GM19238 (cell line): ENCODE results near the gene GDAP2.
"Not testable (repeated sequence)": the region's sequence is repeated elsewhere in the genome, so short reads cannot be mapped to it uniquely, and the experiment has no call there.

ENCODE experiments used
- DNase-seq: peaks from one replicate; pipeline ENCODE4 v3.0.0; 2011; ENCODE audit warnings: low spot score; ENCODE audit not compliant: insufficient read length

GDAP2 gene

GRCh38 chr1:117929343-117930172, at the start of gene GDAP2, which contains the start of gene WDR3:
TSS of gene GDAP2 (minus strand) at chr1:117929621. CDS start at chr1:117920357, 9,264 bp downstream.
TSS of gene WDR3 (plus strand) at chr1:117929739. CDS start at chr1:117933320, 3,581 bp downstream.
- DNase-seq, result peak; percentile 71

GRCh38 chr1:117976381-117976780, 47.0 kb upstream of the GDAP2 start:
- no peak for DNase-seq

GRCh38 chr1:117971777-117972176, 42.4 kb upstream of the GDAP2 start:
- no peak for DNase-seq

- no peak for DNase-seq
These were observed 40.8 kb upstream of the GDAP2 start for GRCh38 chr1:117970252-117970651.

GRCh38 chr1:117967881-117968280, 38.5 kb upstream of the GDAP2 start:
- DNase-seq, result no peak

- DNase-seq, result no peak
These were observed 38.1 kb upstream of the GDAP2 start for GRCh38 chr1:117967477-117967876.

- DNase-seq, result no peak
These were observed 35.0 kb upstream of the GDAP2 start for GRCh38 chr1:117964290-117965038.

GRCh38 chr1:117959364-117959763, 29.9 kb upstream of the GDAP2 start:
- no peak for DNase-seq

- DNase-seq, result no peak
These were observed 23.0 kb upstream of the GDAP2 start for GRCh38 chr1:117952386-117952785.

GRCh38 chr1:117942293-117942692, 12.9 kb upstream of the GDAP2 start:
- no peak for DNase-seq

- no peak for DNase-seq
These were observed 4.3 kb upstream of the GDAP2 start for GRCh38 chr1:117933769-117934168.

GRCh38 chr1:117932576-117932975, 3.2 kb upstream of the GDAP2 start:
- DNase-seq, result no peak

- no peak for DNase-seq
These were observed 1.1 kb upstream of the GDAP2 start for GRCh38 chr1:117930484-117930883.

- no peak for DNase-seq
These were observed 689 bp upstream of the GDAP2 start for GRCh38 chr1:117930173-117930447.

- DNase-seq, result no peak
These were observed 509 bp downstream of the GDAP2 start for GRCh38 chr1:117928881-117929342.

- no peak for DNase-seq
These were observed 3.4 kb downstream of the GDAP2 start for GRCh38 chr1:117925981-117926380.

GRCh38 chr1:117922717-117923116, 6.7 kb downstream of the GDAP2 start:
- not testable (repeated sequence) for DNase-seq

GRCh38 chr1:117921991-117922390, 7.4 kb downstream of the GDAP2 start:
- no peak for DNase-seq

- DNase-seq, result no peak
These were observed 10.0 kb downstream of the GDAP2 start for GRCh38 chr1:117919376-117919775.

GRCh38 chr1:117911051-117911450, 18.4 kb downstream of the GDAP2 start:
- DNase-seq, result no peak

- no peak for DNase-seq
These were observed 24.4 kb downstream of the GDAP2 start for GRCh38 chr1:117905019-117905418.

GRCh38 chr1:117904485-117904884, 24.9 kb downstream of the GDAP2 start:
- no peak for DNase-seq

GRCh38 chr1:117902944-117903343, 26.5 kb downstream of the GDAP2 start:
- DNase-seq, result no peak
